Activated T-helper 1 cell treated with anti-CD3 and anti-CD28 coated beads, Interleukin-12 subunit alpha, Interleukin-12 subunit beta, Interleukin-2, Interleukin-4 antibody, amounts not matched to agents 30 ng/mL and 10 ng/mL and 1 ng/mL, durations not matched to agents 14 hours and 24 hours and 36 hours (primary cell): ENCODE results near the gene IFI44. TPM values are rescaled to one million over a fixed set of nuclear protein-coding genes. Genes with fewer than 3 reads are reported as not detected.

Experiments used
- DNase-seq: peaks from one replicate; pipeline ENCODE4 v3.0.0; 2021; ENCODE audit warnings: low spot score
- H3K27ac Mint-ChIP-seq: one replicate; pipeline ENCODE4 v1.8.0; 2021; ENCODE audit warnings: mild to moderate bottlenecking, mixed read lengths
- H3K27me3 Mint-ChIP-seq: one replicate; pipeline ENCODE4 v1.8.0; 2022; ENCODE audit warnings: mild to moderate bottlenecking, moderate library complexity, mixed read lengths; ENCODE audit not compliant: insufficient read depth
- H3K36me3 Mint-ChIP-seq: one replicate; pipeline ENCODE4 v1.8.0; 2021; ENCODE audit warnings: low read depth, mixed read lengths
- H3K4me1 Mint-ChIP-seq: one replicate; pipeline ENCODE4 v1.8.0; 2021; ENCODE audit warnings: low read depth, mixed read lengths
- H3K4me3 Mint-ChIP-seq: one replicate; pipeline ENCODE4 v1.8.0; 2021; ENCODE audit warnings: mild to moderate bottlenecking, moderate library complexity, mixed read lengths
- H3K9me3 Mint-ChIP-seq: one replicate; pipeline ENCODE4 v1.8.0; 2021; ENCODE audit warnings: mixed read lengths
- intact Hi-C: fragments of 100-400 bp; cut with micrococcal nuclease; formaldehyde crosslinking; loops from one replicate; pipeline ENCODE4 v1.15.1; 2024
- total RNA-seq: library from RNA; stranded (reverse); gene quantifications from 2 replicates; pipeline ENCODE4 v1.2.3, GENCODE V29; 2022

The IFI44 gene
- total RNA-seq, 1 donor from 2014 or later, result 26.9 TPM

GRCh38 chr1:78687315-78687714 lies 37.7 kb downstream of the IFI44 start:
- intact Hi-C loops, result no loop called here
- Mint-ChIP-seq H3K4me3 (no peak overlapping the region), H3K27ac (no peak overlapping the region), H3K4me1 (no peaks in the 10 kb centered on the region), H3K27me3 (peaks cover 20% of the 10 kb centered on the region), H3K36me3 (no peaks in the 10 kb centered on the region), H3K9me3 (no peaks in the 10 kb centered on the region)
- DNase-seq, result no peak

- Mint-ChIP-seq H3K36me3 (no peaks in the 10 kb centered on the region), H3K4me3 (no peak overlapping the region), H3K27me3 (peaks cover 17% of the 10 kb centered on the region), H3K27ac (no peak overlapping the region), H3K9me3 (no peaks in the 10 kb centered on the region), H3K4me1 (no peaks in the 10 kb centered on the region)
- intact Hi-C loops, result no loop called here
- DNase-seq, result no peak
Measured at GRCh38 chr1:78687914-78688313, 38.3 kb downstream of the IFI44 start.

DNA sequence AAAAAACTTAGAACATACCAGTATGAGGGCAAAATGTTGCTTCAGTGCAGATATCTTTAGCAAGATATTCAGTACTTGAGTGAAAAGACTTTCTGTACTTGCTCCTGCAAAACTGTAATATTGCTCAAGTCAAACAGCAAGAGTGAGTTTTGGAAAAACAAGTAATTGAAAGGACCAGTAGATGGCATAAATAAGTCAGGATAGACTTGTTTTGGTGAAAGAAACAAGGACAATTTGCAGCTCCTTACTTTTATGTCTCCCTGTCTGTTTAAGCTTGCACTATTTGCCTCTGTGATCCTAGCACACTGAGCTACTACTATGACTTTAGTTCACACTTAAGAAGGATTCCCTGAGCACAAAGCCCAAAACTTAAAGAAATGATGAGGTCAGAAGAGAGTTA lies 39.1 kb downstream of the IFI44 start:
- no peaks in the 10 kb centered on the region for H3K9me3 Mint-ChIP-seq
- no peak overlapping the region for H3K27ac Mint-ChIP-seq
- H3K36me3 Mint-ChIP-seq, result no peaks in the 10 kb centered on the region
- intact Hi-C loops, result no loop called here
- H3K4me3 Mint-ChIP-seq, result no peak overlapping the region
- DNase-seq, result no peak
- H3K4me1 Mint-ChIP-seq, result no peaks in the 10 kb centered on the region
- H3K27me3 Mint-ChIP-seq, result peaks cover 17% of the 10 kb centered on the region

GRCh38 chr1:78690516-78690915 lies 40.9 kb downstream of the IFI44 start:
- no peak for DNase-seq
- Mint-ChIP-seq H3K4me3 (no peak overlapping the region), H3K27ac (no peak overlapping the region), H3K9me3 (no peaks in the 10 kb centered on the region), H3K4me1 (no peaks in the 10 kb centered on the region), H3K36me3 (no peaks in the 10 kb centered on the region), H3K27me3 (peaks cover 10% of the 10 kb centered on the region)
- intact Hi-C loops, result no loop called here

DNA sequence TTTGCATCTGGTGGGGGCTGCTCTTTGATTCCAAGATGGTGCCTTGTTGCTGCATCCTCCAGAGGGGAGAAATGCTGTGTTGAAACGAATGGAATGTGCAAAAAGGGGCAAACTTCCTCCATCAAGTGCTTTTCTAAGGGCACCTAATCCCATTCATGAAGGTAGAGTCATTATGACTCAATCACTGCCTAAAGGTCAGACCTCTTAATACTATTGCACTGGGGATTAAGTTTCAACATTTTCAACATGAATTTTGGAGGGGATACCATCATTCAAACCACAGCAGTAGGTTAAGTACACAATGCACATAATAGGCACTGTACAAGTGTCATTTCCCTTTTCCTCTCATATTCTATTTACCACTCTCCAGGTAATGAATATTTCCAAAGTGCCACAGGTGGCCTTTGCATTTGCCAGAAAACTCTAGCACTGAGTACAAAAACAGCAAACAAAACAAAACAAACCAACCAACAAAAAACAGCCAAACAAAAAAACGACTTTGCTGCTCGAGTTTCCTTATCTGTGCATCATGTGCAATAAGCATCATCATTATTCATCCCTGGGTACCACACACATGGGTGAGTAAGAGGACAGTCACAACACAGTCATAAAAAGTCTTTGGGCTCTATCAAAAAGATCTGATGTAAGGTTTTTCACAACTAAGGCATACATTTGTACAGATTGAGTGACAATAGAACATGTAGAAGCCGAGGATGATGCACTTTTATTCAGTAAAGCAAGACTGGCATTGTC lies 42.5 kb downstream of the IFI44 start:
- H3K9me3 Mint-ChIP-seq, result no peaks in the 10 kb centered on the region
- H3K4me1 Mint-ChIP-seq, result no peaks in the 10 kb centered on the region
- no peaks in the 10 kb centered on the region for H3K36me3 Mint-ChIP-seq
- H3K27me3 Mint-ChIP-seq, result peaks cover 13% of the 10 kb centered on the region
- DNase-seq, result no peak
- no peak overlapping the region for H3K27ac Mint-ChIP-seq
- no peak overlapping the region for H3K4me3 Mint-ChIP-seq
- intact Hi-C loops, result no loop called here

DNA sequence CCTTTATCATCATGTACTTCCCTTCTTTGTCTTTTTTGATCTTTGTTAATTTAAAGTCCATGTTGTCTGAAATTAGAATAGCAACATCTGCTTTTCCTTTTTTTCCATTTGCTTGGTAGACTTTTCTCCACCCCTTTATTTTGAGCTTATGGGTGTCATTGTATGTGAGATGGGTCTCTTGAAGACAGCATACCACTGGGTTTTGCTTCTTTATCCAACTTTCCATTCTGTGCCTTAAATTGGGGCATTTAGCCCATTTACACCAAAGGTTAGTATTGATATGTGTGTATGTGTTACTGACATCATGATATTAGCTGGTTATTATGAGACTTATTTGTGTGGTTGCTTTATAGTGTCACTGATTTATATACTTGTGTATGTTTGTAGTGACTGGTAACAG lies 50.2 kb downstream of the IFI44 start:
- Mint-ChIP-seq H3K4me1 (no peaks in the 10 kb centered on the region), H3K4me3 (no peak overlapping the region), H3K27ac (no peak overlapping the region), H3K27me3 (peaks cover 11% of the 10 kb centered on the region), H3K36me3 (no peaks in the 10 kb centered on the region), H3K9me3 (peaks cover 12% of the 10 kb centered on the region)
- no peak for DNase-seq
- intact Hi-C loops, result no loop called here

DNA sequence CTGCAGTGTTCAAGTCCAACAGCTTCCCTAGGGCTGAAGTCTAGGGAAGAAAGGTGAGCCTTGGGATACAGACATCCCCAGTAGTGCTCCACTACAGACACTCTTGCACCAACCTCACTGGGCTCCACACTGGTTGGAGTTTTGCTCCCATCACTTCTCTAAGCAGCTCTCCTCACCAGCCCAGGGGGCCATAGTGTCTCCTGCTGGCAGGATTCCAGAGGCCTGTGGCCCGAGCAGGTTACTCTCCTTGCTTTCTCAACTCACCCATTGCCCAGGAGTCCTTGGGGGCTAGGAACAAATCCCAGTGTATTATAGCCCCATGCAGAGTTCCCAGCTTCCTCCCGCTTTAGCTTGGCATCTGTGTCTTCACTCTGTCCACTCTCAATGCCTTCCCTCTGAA lies 52.8 kb downstream of the IFI44 start:
- Mint-ChIP-seq H3K9me3 (peaks cover 12% of the 10 kb centered on the region), H3K4me3 (no peak overlapping the region), H3K27ac (no peak overlapping the region), H3K27me3 (peaks cover 3% of the 10 kb centered on the region), H3K36me3 (no peaks in the 10 kb centered on the region), H3K4me1 (no peaks in the 10 kb centered on the region)
- intact Hi-C loops, result no loop called here
- DNase-seq, result no peak

DNA sequence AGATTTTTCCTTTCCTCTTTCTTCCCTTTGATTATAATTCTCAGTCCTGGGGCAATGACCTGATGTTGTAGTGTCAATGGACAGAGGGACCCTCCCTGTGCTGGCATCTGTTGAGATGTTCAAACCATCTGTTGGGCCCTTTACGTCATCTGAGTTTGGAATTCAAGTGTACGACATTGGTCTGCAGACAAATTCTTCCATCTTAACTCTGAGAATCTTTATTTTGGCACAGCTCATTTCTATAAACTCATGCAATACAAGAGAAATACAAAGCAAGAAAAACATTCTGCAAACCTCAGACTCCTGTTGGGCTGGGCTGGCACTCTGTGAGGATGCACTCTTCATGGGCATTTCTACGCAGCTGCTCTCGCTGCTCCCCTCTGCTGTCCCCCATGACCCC lies 54.2 kb downstream of the IFI44 start:
- peaks cover 5% of the 10 kb centered on the region for H3K27me3 Mint-ChIP-seq
- H3K4me1 Mint-ChIP-seq, result no peaks in the 10 kb centered on the region
- DNase-seq, result no peak
- H3K27ac Mint-ChIP-seq, result no peak overlapping the region
- H3K9me3 Mint-ChIP-seq, result peaks cover 12% of the 10 kb centered on the region
- intact Hi-C loops, result no loop called here
- H3K36me3 Mint-ChIP-seq, result no peaks in the 10 kb centered on the region
- H3K4me3 Mint-ChIP-seq, result no peak overlapping the region

DNA sequence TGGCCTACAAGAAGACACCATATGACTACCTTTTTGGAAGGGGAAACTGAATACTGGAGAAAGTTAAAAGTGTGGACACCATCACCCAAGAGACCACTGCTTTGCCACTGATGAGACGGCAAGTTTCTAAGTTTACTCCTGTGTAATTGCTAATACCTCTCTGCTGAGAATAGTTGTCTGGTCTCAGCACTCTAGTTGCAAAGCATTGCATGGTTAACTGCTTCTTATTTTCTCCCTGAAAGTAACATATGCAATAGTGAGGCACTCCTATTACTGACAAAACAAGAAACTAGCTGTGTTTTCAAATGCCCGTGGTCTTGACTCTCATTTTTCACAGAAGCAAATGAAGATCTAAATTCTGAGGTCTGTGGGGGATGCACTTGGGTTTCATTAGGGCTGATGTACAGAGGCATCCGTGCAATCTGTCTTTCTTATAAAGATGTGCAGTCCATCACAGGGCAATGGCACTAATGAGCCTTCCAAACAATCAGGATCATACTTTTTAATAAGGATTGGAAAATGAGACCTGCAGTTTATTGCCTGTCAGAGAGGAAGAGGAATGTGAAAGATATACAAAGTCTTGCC lies 62.9 kb downstream of the IFI44 start:
- intact Hi-C loops, result no loop called here
- H3K4me1 Mint-ChIP-seq, result no peaks in the 10 kb centered on the region

DNA sequence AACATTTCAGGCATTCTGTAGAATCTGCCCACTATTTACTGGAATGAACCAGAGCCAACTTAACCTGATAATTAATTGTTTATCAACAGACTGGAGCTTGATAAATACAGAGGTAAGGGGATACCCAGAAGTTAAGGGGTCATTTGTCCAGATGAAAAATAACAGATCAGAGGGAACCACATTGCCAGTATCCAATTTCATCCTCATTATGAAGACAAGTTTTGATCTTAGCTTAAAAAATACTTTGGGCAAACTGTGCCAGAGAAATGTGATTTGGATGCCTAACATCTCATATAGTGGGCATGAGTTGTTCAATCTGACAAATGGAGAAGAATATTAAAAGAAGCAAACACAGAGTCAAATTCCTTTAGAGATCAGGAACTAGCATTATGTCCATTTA lies 63.7 kb downstream of the IFI44 start:
- Mint-ChIP-seq H3K27ac (no peak overlapping the region), H3K4me1 (no peaks in the 10 kb centered on the region), H3K27me3 (peaks cover 12% of the 10 kb centered on the region), H3K4me3 (no peak overlapping the region), H3K9me3 (no peaks in the 10 kb centered on the region), H3K36me3 (no peaks in the 10 kb centered on the region)
- intact Hi-C loops, result no loop called here
- no peak for DNase-seq

More for the DNA sequence above, 62.9 kb downstream of the IFI44 start:
- H3K36me3 Mint-ChIP-seq, result no peaks in the 10 kb centered on the region
- H3K9me3 Mint-ChIP-seq, result no peaks in the 10 kb centered on the region
- H3K4me3 Mint-ChIP-seq, result no peak overlapping the region
- DNase-seq, result no peak
- no peak overlapping the region for H3K27ac Mint-ChIP-seq
- peaks cover 14% of the 10 kb centered on the region for H3K27me3 Mint-ChIP-seq

Other genes starting within 250 kb of the IFI44 start
- not detected in 2 replicates for gene PTGFR, start 158.9 kb upstream of the IFI44 start, total RNA-seq
- 16.7 and 21.8 TPM in 2 replicates for gene IFI44L, start 29.4 kb upstream of the IFI44 start, total RNA-seq